Ecto neural progenitor cell (in vitro differentiated cells): ENCODE data around the gene TBC1D17.

Experiments
- DNase-seq: peaks from one replicate; pipeline ENCODE4 v3.0.0-alpha.2; 2018; ENCODE audit warnings: low spot score

TBC1D17 gene

DNA sequence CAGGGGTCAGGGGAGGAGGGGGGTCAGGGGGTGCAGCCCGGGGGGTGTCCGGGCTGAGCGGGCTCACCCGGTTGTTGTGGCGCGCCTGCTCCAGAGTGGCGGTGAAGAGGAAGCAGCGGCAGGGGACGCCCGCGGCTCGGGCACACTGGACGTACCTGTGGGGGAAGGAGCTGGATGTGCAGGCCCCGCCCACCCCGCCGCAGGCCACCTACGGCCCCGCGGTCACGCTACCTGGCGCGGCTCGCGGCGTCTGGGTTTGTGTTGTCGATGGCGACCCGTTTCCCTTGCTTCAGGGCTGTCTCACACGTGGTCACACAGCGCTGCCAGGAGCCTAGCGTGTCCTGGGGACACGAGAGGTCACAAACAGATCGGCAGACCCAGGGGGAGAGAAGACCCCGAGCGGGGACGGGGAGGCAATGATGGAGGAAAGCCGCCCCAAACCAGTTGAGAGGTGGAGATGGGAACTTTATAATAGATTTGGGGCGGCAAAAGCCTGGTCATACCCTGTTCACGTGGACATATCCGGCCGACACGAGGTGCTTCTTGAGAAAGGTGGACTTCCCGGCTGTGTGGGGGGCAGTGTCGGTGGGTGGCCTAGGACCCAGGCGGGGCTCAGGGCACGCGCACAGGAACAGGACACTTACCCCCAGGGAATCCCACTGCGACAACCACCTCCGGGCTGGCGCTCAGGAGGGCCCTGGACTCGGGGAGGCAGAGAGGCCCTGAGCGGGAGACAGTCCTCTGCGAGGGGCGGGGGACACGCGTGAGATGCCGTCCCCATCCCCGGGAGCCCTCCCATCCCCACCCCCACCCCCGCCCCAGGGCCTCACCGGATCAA, 15.7 kb upstream of the TBC1D17 start:
- no peak for DNase-seq

DNA sequence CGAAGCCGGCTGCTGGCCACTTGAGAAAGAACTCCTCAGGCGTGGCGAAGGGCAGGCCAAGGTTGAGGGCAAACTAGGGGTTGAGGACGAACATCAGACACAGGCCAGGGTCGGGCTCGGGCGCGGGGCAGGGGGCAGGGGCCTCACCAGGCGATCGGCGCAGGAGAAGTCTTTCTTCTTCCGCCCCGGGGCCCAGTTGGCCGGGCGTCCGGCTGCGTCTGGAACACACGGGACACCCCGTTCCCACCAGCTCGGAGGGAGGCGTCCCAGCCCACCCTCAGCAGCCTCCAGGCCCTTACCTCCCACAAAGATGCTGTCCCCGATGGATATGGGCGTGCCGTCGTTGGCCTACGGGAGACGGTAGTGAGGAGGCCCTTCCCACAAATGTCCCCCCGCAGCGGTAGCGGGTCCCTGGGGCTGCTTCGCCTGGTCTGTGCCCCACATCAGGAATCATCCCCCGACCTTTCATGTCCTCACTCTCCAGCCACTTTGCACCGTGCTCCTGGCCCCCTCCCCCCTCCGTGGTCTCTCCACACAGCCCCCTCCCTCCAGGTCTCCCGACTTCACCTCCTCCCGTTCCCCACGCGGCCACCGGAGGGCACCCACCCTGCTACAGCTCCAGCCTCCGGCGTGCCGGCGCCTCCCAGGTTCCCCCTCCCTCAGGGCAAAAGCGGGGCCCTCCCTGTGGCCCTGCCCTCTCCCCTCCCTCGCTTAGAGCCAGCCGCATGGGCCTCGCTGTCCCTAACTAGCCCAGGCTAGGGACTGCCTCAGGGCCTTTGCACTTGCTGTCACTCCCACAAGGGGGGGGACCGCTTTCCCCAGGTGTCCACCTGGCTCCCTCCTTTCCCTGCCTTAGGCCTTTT, 14.9 kb upstream of the TBC1D17 start:
- DNase-seq, result no peak

DNA sequence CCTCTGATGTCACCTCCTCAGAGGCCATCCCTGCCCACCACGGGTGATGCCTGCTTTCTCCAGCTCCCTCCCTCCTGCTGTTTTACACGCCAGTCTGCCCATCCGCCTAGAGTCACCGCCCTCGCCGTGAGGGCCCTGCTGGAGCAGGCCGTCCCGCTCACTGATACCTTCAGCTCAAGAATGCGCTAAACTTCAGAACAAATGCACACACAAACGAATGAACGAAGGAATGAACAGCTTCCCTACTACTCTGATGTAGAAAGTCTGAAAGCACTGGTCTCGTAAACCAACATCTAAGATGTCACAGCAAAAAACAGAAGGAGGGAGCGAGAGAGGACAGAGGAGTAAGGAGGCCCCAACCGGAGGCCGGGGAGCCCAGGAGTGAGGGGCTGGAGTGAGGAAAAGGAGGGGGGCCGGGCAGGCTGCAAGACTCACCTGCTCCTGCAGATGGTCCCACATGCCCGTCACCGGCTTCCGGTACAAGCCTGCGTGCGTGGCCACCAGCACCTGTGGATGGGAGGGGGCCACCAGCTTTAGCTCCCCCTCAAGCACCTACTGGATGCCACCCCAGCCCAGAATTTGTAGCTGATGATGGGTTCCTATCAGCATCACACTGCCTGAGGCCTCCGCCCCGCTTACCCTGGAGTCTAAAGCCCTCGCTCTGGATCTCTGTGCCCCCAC, 14.1 kb upstream of the TBC1D17 start:
- no peak for DNase-seq

DNA sequence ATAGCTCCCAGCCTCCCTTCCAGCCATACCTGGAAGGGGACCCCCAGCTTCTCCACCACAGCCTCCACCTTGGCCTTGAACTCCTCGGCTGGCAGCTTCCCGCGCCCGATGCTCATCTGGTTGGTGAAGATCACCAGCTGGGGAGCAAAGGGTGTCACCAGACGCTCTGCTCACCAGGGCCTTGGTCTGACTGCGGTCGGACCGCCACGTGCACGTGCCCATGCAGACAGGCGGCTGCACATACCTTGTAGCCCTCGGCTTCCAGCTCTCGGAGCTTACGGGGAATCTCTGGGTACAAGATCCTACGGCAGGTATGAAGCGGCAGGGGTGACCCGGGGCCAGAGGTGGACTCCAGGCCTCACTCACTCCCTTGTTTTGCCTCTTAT, 13.6 kb upstream of the TBC1D17 start:
- no peak for DNase-seq

DNA sequence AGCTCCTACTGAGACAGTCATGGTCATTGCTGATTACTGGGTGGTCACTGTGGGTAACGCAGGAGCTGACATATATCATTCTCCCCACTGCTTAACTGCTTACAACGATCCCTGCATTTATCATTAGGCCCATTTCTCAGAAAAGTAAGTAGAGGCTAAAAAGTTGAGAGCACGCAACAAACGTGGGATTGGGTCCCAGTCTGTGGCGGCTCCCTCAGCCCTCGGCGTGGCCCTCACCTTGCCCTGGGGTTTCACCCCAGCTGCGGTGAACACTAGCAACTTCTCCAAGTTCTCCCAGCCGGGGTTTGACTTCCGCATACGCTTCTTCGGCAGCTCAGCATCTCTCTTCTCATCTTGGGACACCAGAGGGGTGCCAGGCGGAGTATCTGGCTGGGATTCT, 12.6 kb upstream of the TBC1D17 start:
- no peak for DNase-seq

DNA sequence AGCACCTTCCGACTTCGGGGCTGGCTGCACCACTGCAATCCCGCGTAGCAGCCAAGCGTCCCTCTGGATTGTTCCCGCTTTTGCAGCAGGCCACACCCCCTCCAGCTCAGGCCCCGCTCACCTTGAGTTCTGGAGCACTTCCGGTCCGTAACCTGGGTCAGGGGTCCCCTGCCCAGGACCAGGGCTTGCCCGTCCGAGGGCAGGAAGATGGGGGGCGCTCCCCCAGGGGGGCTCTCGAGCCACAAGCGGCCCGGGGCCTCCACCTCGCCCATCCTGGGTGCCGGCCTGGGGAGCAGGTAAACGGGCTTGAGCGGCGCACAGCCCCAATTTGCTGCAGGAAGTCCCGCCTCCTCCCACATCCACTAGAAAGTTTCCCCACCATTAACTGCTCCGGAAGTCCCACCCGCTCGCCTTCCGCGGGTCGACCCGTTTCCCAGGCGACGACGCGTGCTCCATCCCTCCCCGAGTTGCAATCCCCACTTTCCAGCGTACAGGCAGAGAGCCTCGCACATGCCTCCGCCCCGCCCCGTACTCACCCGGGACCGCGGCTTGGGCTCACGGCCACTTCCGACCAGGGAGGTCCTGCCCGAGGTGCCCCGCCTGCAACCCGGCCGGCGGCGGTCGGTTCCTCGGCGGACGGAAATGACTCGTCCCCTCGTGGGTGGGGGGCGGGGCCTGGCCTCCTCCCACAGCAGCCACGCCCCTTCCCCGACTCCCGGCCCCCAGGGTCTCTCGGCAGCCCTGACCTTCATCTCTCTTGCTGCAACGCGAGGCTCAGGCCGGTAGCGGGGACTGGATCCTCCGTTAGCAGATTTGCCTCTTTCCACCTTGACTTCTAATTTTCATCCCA, 10.3 kb upstream of the TBC1D17 start, which contains the start of gene PNKP:
PNKP (minus strand) TSS at position 644 of the 850 bp plus-strand sequence; CDS start at position 272, 372 bp downstream.
- DNase-seq, result peak; percentile 93

DNA sequence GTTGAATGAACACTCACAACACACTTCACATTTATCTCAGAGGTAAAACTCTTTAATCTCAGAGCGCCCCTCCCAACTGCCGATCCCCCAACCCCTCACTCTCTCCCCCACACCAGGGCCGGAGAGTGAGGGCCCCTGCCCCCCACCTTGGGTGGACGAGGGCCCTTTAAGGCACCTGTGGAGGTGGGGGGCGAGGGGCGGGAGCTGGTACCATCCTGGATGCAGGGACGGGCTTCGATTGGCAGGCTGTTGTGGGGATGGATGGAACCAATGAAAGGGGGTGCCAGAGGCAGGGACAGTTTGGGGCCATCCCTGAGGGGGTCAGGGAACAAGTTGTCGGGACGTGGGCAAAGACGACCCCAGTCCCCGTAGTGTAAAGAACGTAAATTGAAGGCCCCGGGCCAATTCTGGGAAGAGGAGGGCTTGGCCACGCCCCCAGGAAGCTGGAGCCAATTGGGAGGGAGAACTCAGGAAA, 8.5 kb upstream of the TBC1D17 start:
- no peak for DNase-seq

DNA sequence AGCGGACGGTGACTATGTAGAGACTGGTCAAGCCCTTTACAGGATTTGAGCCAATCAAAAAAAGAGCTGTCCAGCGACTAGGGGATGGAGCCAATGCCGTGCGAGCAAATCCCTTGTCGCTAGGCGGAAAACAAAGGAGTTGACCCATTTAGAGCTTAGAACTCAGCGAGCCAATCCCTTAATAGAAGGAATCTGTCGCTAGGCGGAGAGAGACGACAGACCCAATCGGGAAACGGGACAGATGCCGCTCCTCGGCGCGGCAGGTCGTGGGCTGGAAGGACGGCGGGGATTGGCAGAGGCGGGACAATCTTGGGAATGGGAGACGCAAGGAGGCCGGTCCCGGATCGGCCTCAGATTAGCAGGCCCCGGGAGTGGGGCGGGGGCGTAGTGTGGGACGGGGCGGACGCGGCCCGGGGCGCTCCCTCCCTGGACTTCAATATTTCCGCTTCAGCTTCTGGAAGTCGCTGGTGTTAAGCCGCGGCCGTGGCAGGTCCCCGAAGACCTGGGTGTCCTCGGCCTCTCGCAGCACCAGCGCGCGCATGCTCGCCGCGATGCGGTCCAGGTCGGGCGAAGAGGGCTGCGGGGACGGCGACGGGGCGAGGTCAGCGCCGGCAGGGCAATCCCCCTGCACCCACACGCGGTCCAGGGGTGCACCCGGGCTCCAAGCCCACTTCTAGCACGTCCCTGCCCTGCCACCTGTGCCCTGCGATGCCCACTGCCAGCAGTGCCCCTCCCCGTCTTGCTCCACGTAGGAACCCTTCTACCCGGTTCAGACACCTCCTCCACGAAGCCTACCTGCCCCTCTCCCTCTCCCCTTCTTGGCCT, 7.8 kb upstream of the TBC1D17 start:
- peak; percentile 98 for DNase-seq

DNA sequence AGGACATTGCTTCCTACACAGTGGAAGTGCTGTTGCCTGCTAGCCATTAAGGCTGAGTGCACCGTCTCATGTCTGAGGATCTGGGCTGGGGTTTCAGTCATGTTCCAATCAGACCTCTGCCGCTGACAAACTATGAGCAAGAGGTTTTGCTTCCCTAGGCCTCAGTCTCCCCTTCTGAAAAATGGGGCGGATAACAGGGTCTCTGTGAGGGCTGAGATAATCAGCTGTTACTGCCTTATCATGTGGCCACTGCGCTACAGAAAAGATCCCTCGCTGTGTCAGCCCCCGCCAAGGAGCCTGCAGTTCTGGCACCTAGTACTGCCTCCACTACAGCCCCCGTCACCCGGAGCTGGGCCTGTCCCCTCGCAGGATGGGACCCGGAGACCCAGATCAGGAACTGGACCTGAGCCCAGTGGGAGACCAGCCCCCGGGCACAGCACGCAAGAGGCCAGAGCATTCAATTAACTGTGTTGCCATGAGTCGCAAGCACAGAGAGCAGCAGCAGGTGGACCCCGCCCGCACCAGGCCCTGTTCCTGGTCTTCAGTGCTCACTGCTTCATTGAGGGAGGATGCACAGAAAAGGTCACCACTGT, 7.1 kb upstream of the TBC1D17 start:
- no peak for DNase-seq

DNA sequence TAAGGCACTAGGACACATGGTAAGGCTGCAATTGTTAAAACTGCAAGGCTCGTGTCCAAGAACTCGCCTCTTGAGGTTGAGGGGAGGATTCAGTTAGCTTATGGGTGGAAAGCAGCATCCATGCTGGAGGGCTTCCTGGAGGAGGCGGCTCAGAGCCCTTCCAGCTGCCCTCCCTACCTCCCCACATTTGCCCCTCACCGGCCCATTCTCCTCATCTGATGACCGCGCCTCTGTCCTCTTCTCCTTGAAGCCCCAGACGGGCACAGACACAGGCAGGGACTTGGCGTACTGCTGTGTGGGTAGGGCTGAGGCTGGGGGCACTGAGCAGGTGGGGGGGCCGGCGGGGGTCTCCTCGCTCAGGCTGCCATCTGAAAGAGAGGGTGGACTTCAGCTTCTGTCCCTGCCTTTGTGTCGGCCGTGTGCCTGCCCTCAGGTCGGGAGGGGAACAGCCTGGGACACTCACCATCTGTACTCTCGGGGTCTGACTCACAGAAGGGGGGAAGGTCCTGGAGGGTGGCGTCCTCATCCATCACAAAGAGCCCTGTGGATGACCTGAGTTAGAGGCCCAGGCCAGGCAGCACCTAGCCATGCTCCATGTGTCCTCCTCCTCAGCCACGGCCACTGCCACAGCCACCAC, 6.0 kb upstream of the TBC1D17 start:
- DNase-seq, result no peak

DNA sequence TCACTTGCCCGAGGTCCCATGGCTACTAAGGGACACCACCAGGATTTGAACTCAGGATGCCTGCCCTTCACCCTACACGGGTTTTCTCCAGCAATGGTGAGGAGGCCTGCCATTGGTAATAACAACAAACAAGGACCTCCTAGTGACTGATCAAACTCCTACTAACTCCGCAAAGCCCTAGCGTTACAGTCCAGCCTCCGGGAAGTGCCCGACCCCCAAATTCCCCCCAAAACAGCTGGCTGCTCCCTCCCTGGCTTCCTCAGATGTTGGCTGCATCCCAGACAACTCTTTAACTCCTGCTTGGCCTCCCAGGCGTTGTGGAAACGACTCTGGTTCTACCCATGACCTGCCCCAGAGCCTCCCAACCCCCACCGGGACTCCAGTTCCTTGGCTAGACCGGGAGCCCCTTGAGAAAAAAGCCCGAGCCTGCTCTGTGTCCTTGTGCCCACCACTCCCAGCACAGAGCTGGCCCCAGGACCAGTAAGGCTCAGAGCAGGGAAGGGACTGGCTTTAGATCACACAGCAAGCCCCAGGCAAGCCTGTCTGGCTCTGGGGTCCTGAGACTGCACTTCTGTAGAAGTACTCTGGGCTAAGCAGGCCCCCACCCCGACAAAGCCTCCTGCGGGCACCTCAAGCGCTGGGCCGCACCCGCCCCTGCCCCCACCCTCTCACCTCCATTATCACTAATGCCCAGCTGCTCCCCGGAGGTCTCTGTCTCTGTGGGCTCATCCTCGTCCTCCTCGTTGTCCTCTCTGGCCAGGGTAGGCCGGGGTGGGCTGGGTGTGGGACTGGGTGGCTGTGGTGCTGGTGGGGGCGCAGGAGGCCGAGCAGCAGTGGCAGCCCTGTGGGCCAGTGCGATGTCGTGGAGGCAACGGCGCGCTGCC, 5.0 kb upstream of the TBC1D17 start:
- no peak for DNase-seq

DNA sequence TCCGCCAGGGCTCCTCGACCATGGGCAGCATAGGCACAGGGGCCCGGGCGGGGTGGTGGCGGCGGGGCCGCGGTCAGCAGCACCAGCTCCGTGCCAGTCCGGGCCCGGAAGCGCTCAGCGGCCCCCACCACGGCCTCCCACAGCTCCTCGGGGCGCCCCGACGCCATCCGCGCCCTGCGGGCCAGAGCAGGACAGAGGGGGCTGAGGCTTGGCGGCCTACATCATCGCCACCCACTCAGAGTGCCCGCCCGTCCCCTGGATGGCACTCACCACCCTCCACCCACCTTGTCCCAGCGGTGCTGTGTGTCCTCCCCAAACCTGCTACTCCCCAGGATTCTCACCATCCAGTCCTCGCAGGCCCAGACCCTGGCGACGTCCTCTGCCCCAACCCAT, 4.4 kb upstream of the TBC1D17 start:
- no peak for DNase-seq

DNA sequence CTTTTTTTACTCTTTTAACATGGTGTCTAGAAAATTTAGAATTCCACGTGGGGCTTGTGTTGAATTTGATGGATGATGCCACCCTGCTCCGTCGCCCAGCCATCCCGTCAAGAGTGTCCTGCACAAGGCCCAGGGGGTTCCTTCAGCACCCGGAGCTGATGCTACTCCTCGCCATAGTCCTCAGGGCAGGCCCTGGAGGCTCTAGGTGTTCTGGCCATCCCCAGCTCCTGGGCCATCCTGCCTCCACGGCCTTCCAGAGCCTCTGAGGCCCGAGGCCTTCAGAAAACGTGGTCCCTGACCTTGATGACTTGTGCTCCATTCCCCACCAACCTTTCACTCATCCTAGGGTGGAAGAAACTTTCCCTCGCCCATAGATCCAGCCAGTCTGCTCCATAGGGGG, 3.7 kb upstream of the TBC1D17 start:
- DNase-seq, result no peak

DNA sequence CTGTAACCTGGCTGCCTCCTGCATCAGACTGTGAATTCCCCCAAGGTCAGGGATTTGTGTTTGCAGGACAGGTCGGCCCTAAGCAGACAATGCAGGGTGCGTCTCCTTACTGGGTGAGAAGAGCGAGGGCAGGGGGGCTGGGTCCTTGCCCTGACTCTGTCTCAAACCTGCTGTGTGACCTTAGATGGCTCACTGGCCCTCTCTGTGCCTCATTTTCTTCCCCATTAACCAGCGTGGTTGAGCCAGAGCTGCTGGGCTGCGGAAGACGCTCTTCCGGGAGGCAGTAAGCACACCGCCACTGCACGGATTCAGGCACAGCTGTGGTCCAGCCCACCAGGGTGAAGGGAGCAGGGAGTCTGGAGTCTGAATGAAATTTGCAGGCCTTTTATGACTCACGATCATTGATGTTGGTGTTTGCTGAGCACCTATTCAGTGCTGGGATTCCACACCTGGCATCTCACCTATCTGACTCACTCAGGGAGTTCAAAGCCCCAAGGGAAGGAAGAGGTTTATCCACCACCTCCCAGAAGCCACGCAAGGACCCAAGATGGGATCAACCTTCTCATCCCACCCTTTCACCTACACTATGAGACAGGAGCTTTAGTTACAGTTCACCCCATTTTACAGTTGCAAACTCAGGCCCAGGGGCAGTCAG, 2.9 kb upstream of the TBC1D17 start:
- DNase-seq, result no peak

DNA sequence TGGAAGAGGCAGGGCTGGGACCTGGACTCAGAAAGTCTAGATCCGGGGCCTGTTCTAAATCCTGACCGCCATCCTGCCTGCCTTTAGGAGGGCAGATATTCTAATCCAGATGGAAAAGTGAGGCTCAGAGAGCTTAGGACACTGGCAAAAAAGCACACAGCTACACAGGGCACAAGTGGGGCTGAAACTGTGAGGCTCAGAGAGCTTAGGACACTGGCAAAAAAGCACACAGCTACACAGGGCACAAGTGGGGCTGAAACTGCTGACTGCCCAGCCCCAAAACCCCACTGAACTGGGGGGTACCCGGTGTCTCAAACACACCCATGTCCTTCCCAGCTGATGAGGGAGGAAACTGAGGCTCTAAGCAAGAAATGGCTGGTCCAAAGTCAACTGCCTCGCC, 2.3 kb upstream of the TBC1D17 start:
- DNase-seq, result no peak

DNA sequence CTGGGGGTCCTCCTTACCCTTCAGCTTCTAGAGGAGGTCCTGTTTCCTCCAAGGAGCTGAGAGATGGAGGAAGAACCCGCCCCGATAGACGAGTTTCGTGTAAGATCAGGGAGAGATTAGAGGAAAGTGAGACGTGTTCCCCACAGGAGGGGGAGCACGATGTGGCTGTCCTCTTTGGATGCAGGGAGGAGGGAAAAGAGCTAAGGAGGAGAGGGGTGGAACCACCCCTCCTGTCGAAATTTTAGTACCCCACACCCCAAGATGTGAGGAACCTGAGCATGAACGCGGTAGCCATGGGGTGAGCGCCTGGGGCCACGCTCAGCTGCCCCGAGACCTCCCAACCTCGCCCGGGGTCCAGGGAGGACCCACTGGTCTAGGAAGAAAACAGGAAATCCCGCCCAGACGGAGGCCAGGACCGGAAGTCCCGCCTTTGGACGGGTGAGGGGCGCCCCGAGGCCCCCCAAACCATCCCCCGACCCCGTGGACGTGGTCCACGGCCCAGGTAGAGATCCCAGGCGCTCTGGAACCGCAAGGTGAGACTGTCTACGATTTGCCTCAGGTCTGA, 1.6 kb upstream of the TBC1D17 start:
- DNase-seq, result peak; percentile 81

DNA sequence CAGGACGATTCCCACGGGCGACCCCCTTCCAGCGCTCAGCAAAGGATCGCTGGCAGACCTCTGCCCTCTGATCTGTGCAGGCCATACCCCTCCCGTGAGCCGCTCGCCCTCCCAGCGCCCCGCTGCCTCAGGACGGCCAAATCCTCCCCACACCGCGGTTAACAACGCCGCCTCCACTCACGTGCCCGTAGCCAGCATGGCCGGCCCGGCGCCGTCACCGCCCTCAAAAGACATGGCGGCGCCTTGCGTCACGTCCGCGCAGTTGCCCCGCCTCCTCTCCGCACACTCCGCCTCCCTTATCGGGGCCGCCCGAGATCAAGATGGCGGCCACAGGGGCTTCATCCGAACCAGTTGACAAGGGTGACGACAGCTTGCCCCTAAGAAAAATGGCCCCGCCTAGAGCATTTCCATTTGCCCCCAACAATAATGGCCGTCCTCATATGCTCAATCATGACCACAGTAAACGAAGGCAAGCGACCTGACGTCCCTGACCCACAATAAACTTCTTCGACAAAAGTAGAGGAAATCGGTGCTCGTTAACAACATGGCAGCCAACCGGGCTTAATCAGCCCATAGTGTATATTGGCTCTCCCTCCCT, 981 bp upstream of the TBC1D17 start:
- DNase-seq, result peak; percentile 98
